ENCODE measurements around the gene PCBP4.

PCBP4 gene

GRCh38 chr3:51974277-51974962 is 7.2 kb upstream of the PCBP4 start:
- DNase-seq (ENCODE audit: low read depth in 2 of 2), result no peak

- DNase-seq (ENCODE audit: low read depth in 2 of 2), result no peak
Observed at GRCh38 chr3:51971350-51971749, 4.1 kb upstream of the PCBP4 start.

- no peak for DNase-seq (ENCODE audit: low read depth in 2 of 2)
Observed at GRCh38 chr3:51970606-51971300, 3.5 kb upstream of the PCBP4 start.

GRCh38 chr3:51969841-51970240 is 2.6 kb upstream of the PCBP4 start:
- DNase-seq (ENCODE audit: low read depth in 2 of 2), result no peak

GRCh38 chr3:51968883-51969678 is 1.8 kb upstream of the PCBP4 start:
- no peak for DNase-seq (ENCODE audit: low read depth in 2 of 2)

GRCh38 chr3:51968170-51968775 is 1.0 kb upstream of the PCBP4 start:
- no peak for DNase-seq (ENCODE audit: low read depth in 2 of 2)

GRCh38 chr3:51966922-51967383 is 301 bp downstream of the PCBP4 start:
- no peak for DNase-seq (ENCODE audit: low read depth in 2 of 2)

GRCh38 chr3:51966486-51966885 is 768 bp downstream of the PCBP4 start:
- no peak for DNase-seq (ENCODE audit: low read depth in 2 of 2)

GRCh38 chr3:51966016-51966415 is 1.2 kb downstream of the PCBP4 start:
- no peak for DNase-seq (ENCODE audit: low read depth in 2 of 2)

GRCh38 chr3:51964521-51964920 is 2.7 kb downstream of the PCBP4 start:
- no peak for DNase-seq (ENCODE audit: low read depth in 2 of 2)

- DNase-seq (ENCODE audit: low read depth in 2 of 2), result no peak
Observed at GRCh38 chr3:51963951-51964451, 3.3 kb downstream of the PCBP4 start.

- DNase-seq (ENCODE audit: low read depth in 2 of 2), result no peak
Observed at GRCh38 chr3:51962854-51963530, 4.3 kb downstream of the PCBP4 start.

GRCh38 chr3:51961602-51962569 is 5.4 kb downstream of the PCBP4 start:
- no peak for DNase-seq (ENCODE audit: low read depth in 2 of 2)

GRCh38 chr3:51961011-51961410 is 6.2 kb downstream of the PCBP4 start:
- no peak for DNase-seq (ENCODE audit: low read depth in 2 of 2)

GRCh38 chr3:51960386-51960785 is 6.9 kb downstream of the PCBP4 start:
- no peak for DNase-seq (ENCODE audit: low read depth in 2 of 2)

GRCh38 chr3:51959651-51960050 is 7.6 kb downstream of the PCBP4 start:
- no peak for DNase-seq (ENCODE audit: low read depth in 2 of 2)

- DNase-seq (ENCODE audit: low read depth in 2 of 2), result no peak
Observed at GRCh38 chr3:51958603-51959521, 8.4 kb downstream of the PCBP4 start.

GRCh38 chr3:51957520-51958205 is 9.6 kb downstream of the PCBP4 start:
- no peak for DNase-seq (ENCODE audit: low read depth in 2 of 2)
